ENCODE data around the gene MCOLN3. TPM values are rescaled to one million over a fixed set of nuclear protein-coding genes. Genes with fewer than 3 reads are reported as not detected.

Gene MCOLN3
- total RNA-seq, 3 donors from 2014 or later = 2.9 to 13.6 (median 3.2) TPM

DNA sequence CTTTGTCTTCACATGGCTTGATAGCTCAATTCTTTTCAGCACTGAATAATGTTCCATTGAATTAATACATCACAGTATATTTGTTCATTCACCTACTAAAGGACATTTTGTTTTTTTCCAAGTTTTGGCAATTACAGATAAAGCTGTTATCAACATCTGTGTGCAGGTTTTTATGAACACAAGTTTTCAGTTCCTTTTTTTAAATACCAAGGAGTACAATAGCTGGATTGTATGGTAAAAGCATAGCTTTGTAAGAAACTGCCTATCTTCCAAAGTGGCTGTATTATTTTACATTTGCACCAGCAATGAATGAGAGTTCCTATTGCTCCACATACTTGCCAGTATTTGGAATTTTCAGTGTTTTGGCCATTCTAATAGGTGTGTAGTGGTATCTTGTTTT lies 46.6 kb downstream of the MCOLN3 start:
- H3K27ac ChIP-seq = no peak overlapping the region
- intact Hi-C loops (cut with DNase I; ENCODE audit: low total_unique reads) = no loop called here
- H3K4me1 ChIP-seq = peaks cover 3 to 7% of the 10 kb centered on the region in 2 donors
- no peak overlapping the region for H3K4me3 ChIP-seq
- peaks cover 2 to 6% of the 10 kb centered on the region in 2 donors for H3K27me3 ChIP-seq
- no peak for DNase-seq (ENCODE audit: low spot score in 2 of 2)
- no peak for TF ChIP-seq CTCF (IDR thresholded peaks at IDR 0.05)
- no peak for TF ChIP-seq POLR2A (IDR thresholded peaks at IDR 0.05)
- no peak for TF ChIP-seq POLR2AphosphoS5 (IDR thresholded peaks at IDR 0.05)
- H3K36me3 ChIP-seq = no peaks in the 10 kb centered on the region
- H3K9me3 ChIP-seq = peaks cover 0 to 12% of the 10 kb centered on the region in 2 donors

DNA sequence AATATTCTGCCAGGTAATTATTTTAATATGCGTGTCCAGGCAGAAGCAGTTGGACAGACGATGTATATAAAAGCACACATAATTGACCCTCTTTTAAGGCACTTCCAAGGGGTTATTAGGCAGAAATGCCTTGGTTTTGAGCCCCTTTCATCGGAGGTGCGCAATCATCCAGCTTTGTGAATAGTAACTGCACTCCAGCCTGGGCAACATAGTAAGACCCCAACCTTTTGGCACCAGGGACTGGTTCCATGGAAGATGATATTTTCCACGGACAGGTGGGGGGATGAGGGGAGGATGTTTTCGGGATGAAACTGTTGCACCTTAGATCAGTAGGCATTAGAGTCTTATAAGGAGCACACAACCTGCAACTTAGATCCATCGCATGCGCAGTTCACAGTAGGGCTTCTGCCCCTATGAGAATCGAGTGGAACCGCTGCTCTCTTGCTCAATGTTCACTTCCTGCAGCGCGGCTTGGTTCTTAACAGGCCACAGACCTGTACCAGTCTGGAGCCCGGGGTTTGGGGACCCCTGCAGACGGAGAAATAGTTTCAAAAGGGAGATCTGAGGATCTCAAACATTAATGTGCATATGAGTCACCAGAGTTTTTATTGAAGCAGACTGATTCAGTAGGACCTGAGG lies 49.5 kb downstream of the MCOLN3 start:
- intact Hi-C loops (cut with DNase I; ENCODE audit: low total_unique reads) = loop anchor here (5.0 kb wide), 1 partner anchor 1469 kb away; the partner anchor contains the start of gene CLCA1
- TF ChIP-seq POLR2A (IDR thresholded peaks at IDR 0.05) (no peak), POLR2AphosphoS5 (IDR thresholded peaks at IDR 0.05) (no peak), CTCF (IDR thresholded peaks at IDR 0.05) (no peak)
- Histone ChIP-seq H3K9me3 (no peaks in the 10 kb centered on the region), H3K27me3 (peaks cover 2 to 13% of the 10 kb centered on the region in 2 donors), H3K36me3 (no peaks in the 10 kb centered on the region), H3K4me3 (peak overlapping the region in 1 of 3 donors; percentile 74), H3K27ac (no peak overlapping the region), H3K4me1 (peaks cover 3 to 7% of the 10 kb centered on the region in 2 donors)
- no peak for DNase-seq (ENCODE audit: low spot score in 2 of 2)

DNA sequence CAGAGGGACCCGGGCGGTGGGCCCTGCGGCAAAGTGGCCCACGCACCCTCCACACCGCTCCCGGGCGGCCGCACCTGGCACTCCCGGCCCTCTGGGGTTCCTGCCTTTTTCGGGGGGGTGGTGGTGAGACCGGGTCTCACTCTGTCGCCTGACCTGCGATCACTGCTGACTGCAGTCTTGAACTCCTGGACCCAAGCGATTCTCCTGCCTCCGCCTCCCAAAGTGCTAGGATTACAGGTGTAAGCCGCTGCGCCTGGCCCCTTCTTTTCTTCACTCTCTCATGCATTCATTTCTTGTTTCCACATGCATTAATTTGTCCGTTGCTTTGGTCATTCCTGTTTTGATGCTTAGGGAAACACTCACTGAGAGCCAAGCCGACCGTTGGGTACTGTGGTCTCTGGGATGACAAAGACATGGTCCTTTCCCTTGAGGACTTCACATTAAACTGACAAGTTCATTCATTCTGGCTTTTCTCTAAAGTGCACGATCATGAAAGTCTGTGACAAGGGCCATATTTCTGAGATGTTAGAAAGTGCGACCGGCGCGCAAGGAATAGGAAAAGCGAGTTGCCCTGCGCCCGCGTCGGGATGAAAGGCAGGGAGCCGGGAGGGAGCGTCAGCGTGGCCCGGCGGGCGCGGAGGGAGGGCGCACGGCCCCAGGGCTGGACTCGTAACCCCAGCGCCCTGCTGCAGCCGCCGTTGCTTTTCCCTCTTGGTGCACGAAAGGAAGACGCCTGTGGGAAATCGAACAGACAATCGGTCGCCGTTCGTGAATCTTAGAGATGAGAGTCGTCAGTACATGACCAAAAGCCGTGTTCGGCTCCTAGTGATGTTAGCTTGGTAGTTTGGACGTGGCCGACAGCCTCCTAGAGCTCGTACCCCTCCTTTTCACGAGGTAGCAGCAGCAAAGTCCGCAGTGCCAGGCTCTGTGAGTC lies 50.4 kb downstream of the MCOLN3 start:
- H3K27ac ChIP-seq = no peak overlapping the region
- intact Hi-C loops (cut with DNase I; ENCODE audit: low total_unique reads) = loop anchor here (5.0 kb wide), 1 partner anchor 1469 kb away; the partner anchor contains the start of gene CLCA1

DNA sequence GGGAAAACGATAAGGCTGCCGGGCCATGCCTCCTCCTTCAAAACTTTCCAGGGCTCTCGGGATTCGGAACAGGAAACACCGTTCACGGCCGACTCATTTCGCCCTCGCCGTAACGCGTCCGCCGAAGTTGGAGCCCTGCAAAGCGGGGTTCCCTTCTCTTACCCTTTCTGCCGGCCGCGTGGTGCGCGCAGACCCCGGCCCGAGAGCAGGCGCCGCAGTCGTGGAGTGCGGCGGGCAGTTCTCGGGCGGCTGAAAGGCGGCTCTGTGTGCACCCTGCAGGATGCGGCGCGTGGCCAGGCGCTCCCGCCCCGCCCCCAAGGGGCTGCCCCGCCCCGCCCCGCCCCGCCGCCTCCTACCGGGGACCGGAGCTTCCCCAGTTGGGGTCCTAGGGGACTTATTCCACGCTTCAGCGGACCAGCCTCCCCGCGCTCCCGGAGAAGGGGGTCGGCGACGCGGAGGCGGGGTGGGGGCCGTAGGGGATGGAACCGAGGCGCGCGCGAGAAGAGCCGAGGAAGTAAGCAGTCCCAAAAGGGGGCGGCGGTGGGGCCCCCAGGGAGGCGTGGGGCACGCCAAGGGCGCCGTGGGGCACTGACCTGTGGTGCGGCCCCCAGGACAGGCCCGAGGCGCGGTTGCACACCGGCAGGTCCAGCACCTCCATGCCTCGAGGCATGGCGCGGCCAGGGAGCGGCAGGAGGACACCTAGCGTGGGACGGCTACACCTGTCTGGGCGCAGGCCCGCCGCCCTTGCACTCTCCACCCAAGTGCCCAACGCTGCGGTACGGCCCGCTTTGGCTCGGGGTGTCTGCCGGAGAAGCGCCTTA lies 51.2 kb downstream of the MCOLN3 start, which contains the start of gene MCOLN2:
Gene MCOLN2 (minus strand): TSS at position 268 of the 821 bp plus-strand sequence. CDS start 241 bp downstream, at position 27.
- intact Hi-C loops (cut with DNase I; ENCODE audit: low total_unique reads) = loop anchor here (5.0 kb wide), 1 partner anchor 1470 kb away; the partner anchor contains the start of gene CLCA1
- peaks cover 2 to 13% of the 10 kb centered on the region in 2 donors for H3K27me3 ChIP-seq
- H3K27ac ChIP-seq = no peak within 1 kb of the TSS
- H3K36me3 ChIP-seq = no peaks in the 10 kb centered on the region
- no peaks in the 10 kb centered on the region for H3K9me3 ChIP-seq
- H3K4me1 ChIP-seq = peaks cover 3 to 7% of the 10 kb centered on the region in 2 donors
- peak within 1 kb of the TSS; percentile 53 to 74 (median 61) for H3K4me3 ChIP-seq
- no peak for DNase-seq (ENCODE audit: low spot score in 2 of 2)
- TF ChIP-seq POLR2A (IDR thresholded peaks at IDR 0.05) = no peak
- TF ChIP-seq CTCF (IDR thresholded peaks at IDR 0.05) = no peak
- no peak for TF ChIP-seq POLR2AphosphoS5 (IDR thresholded peaks at IDR 0.05)

More for the DNA sequence above, 50.4 kb downstream of the MCOLN3 start:
- TF ChIP-seq CTCF (IDR thresholded peaks at IDR 0.05) = no peak
- TF ChIP-seq POLR2AphosphoS5 (IDR thresholded peaks at IDR 0.05) = no peak
- no peak for TF ChIP-seq POLR2A (IDR thresholded peaks at IDR 0.05)
- Histone ChIP-seq H3K4me1 (peaks cover 3 to 7% of the 10 kb centered on the region in 2 donors), H3K27me3 (peaks cover 2 to 13% of the 10 kb centered on the region in 2 donors), H3K36me3 (no peaks in the 10 kb centered on the region), H3K9me3 (no peaks in the 10 kb centered on the region), H3K4me3 (peak overlapping the region; percentile 53 to 74 (median 61))
- no peak for DNase-seq (ENCODE audit: low spot score in 2 of 2)

All from breast epithelium (tissue), 4 donors.